DND-41 (cell line): ENCODE measurements around the gene LCN6.

ENCODE experiments used
- CTCF ChIP-seq: IDR thresholded peaks from 2 replicates; pipeline ENCODE4 v1.5.1; 2012; ENCODE audit warnings: borderline replicate concordance, low read length, moderate library complexity, mild to moderate bottlenecking; ENCODE audit not compliant: poor library complexity, severe bottlenecking; ENCODE audit errors: extremely low read depth
- EZH2 ChIP-seq: IDR thresholded peaks from 3 replicates; pipeline ENCODE4 v1.6.1; 2012; ENCODE audit warnings: borderline replicate concordance, low read depth, mild to moderate bottlenecking, moderate library complexity, low read length, inconsistent platforms; ENCODE audit not compliant: severe bottlenecking

- TF ChIP-seq CTCF (no peak), EZH2 (no peak)
Observed at GRCh38 chr9:136695435-136695895, 52.9 kb downstream of the LCN6 start.
